GM18873 (cell line): ENCODE measurements around the gene ZNF286A.
"Not testable (repeated sequence)": the region's sequence is repeated elsewhere in the genome, so short reads cannot be mapped to it uniquely, and the experiment has no call there.

Experiments used
- ATAC-seq: cut with Tn5 transposase; IDR thresholded peaks from one replicate; pipeline ENCODE4 v1.9.1; 2021; ENCODE audit warnings: mild to moderate bottlenecking, moderate library complexity, moderate number of reproducible peaks; ENCODE audit not compliant: unreplicated experiment, low FRiP score

Gene ZNF286A

GRCh38 chr17:15687494-15687893 is 12.1 kb upstream of the ZNF286A start:
- ATAC-seq = not testable (repeated sequence)

DNA sequence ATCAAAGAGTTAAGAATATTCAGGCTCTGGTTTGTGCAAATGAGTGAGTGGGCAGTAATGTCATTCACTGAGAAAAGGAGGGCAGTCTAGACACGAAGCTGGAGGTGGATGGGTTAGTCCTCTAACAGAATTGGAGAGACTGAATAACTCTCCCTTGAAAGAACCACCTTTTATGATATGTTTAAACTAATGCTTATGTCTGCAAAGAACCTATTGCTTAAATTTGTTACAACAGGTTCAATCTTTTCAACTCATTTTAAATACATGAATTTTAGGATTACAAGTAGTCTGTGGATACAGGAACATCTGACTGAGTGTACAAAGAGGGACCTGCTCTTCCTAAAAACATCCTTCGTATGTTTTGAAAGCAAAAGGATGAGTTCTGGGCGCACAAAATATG is 585 bp upstream of the ZNF286A start:
- ATAC-seq = not testable (repeated sequence)

DNA sequence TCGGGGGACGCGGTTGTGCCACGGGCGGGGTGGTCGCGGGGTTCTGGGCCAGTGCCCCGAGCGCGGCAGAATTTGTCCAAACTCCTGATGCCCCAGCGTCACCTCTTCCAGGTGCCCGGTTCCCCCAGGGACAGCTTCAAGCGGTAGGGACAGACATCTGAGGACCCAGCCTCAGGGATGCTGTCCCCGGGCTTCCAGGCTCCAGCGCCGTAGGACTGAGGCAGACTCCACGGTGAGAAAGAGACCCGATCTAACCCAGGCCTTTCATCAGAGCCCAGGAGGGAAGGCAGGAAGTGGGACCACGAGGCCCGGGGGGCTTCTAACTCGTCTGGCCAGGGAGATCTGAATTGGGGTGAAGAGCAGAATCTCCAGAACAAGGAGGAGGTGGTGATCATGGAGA is 385 bp downstream of the ZNF286A start:
- not testable (repeated sequence) for ATAC-seq

- not testable (repeated sequence) for ATAC-seq
Measured at GRCh38 chr17:15704239-15704638, 4.7 kb downstream of the ZNF286A start.

- ATAC-seq = not testable (repeated sequence)
Measured at GRCh38 chr17:15704813-15705212, 5.3 kb downstream of the ZNF286A start.

GRCh38 chr17:15708879-15709278 is 9.3 kb downstream of the ZNF286A start:
- not testable (repeated sequence) for ATAC-seq

DNA sequence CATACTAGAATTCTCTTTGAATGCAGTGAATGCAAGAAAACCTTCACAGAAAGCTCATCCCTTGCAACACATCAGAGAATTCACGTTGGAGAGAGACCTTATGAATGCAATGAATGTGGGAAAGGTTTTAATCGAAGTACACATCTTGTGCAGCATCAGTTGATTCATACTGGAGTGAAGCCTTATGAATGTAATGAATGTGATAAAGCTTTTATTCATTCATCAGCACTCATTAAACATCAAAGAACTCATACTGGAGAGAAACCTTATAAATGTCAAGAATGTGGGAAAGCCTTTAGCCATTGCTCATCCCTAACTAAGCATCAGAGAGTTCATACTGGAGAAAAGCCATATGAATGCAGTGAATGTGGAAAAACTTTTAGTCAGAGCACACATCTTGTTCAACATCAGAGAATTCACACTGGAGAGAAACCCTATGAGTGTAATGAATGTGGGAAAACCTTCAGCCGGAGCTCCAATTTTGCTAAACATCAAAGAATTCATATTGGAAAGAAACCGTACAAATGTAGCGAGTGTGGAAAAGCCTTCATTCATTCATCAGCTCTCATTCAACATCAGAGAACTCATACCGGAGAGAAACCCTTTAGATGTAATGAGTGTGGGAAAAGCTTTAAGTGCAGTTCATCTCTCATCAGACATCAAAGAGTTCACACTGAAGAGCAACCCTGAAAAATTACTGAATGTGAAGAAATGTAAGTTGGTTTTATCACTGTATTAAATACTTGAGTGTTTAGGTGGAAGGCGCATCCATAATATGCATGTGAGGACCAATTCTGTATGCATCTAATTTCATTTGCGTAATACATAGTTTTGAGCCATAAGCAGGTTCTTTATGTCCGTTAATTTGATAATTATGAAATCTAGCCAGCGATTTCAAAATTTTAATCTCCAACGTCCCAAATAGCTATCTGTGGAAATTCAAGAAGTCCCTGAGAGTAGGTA is 17.3 kb downstream of the ZNF286A start:
- not testable (repeated sequence) for ATAC-seq

DNA sequence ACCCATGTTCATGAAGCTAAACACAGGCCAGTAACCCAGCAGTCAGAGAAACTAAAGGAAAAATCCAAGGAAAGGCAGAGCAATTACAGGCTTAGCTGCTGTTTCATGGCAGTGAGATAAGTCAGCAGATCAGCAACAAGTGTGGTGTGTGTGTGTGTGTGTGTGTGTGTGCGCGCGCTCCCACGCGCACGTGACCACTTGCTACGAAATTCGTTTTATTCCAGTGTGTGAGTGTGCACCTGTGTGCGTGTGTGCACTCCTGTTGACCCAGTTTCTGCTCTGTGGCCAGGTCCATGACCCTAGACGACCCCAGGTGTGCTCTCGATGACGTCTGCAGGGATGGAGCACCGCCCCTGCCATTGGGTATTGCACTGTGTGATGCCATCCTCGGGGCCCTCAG is 31.0 kb downstream of the ZNF286A start:
- not testable (repeated sequence) for ATAC-seq

DNA sequence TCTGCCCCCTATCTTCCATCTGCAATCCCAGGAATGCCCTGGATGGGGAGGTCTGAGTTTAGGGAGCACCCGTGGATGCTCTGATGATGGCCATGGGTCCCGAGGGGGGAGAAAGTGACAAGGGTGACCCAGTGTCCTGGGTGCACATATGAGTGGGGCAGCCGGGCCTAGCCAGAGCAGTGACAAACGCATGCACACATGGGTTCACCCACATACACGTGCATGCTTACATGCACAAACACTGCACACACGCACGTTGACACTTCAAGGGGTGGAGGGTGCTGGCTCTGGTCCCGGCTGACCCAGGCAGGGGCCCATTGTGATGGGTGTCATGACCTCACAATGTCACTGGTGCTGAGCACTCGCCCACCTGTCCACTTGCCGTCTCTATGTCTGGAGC is 32.3 kb downstream of the ZNF286A start, which contains the start of gene TBC1D26:
Gene TBC1D26 (plus strand): TSS at position 384 of the 400 bp plus-strand sequence. CDS start 3,066 bp downstream, outside the sequence.
- not testable (repeated sequence) for ATAC-seq

GRCh38 chr17:15733174-15733789 is 33.7 kb downstream of the ZNF286A start:
- not testable (repeated sequence) for ATAC-seq

GRCh38 chr17:15736578-15736977 is 37.0 kb downstream of the ZNF286A start:
- not testable (repeated sequence) for ATAC-seq

DNA sequence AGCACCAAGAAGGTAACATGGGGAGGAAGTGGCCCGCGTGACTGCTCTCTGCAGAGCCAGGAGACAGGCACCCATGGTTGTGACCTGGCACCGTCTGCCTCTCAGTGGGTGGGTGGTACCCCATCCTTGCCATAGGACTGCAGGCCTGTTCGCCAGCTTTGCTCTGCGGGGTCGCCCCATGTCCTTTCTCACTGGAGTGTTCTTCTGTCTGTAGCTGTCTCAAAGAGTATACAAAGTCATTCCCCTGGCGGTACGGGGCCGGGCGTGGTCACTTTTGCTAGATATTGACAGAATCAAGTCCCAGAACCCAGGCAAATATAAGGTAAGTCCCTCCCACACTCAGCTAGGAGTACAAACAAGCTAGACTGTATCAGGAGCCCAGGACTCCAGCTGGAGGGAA is 38.5 kb downstream of the ZNF286A start:
- no peak for ATAC-seq

DNA sequence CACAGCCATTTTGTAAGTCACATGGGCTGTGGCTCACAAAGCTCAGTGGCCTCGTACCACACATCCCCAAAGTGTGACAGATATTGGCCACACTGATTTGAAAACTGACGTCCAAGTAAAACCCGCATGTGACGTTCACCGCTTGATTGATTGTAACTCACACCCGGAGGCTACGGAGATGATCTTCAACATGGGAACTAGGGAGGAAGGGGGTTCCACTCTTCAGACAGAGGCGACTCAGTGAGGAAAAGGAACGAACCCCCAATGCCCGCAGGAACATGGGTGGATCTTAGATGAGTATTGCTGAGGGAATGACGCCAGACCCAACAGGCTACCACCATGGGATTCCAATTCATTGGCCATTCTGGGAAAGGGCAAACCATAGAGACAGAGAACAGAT is 39.7 kb downstream of the ZNF286A start:
- ATAC-seq = not testable (repeated sequence)

DNA sequence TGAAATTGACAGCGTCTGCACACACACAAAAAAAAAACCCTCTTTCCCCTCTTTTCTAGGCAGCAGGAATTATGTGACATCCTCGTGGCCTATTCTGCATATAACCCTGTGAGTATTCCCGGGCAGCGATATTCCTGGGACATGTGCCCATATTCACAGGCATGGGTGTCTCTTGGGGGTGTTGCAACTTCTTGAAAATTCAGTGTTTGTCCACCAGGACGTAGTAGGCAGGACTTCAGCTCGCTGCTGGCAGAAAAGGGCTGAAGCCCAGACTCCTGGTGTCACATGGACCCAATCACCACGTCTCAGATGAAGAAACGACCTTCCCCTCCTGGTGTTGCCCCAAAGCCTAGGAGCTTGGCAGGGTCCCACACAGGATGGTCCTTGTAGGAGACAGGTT is 40.5 kb downstream of the ZNF286A start:
- ATAC-seq = not testable (repeated sequence)

GRCh38 chr17:15740570-15741120 is 41.1 kb downstream of the ZNF286A start:
- ATAC-seq = no peak

GRCh38 chr17:15741624-15742023 is 42.1 kb downstream of the ZNF286A start:
- ATAC-seq = no peak

DNA sequence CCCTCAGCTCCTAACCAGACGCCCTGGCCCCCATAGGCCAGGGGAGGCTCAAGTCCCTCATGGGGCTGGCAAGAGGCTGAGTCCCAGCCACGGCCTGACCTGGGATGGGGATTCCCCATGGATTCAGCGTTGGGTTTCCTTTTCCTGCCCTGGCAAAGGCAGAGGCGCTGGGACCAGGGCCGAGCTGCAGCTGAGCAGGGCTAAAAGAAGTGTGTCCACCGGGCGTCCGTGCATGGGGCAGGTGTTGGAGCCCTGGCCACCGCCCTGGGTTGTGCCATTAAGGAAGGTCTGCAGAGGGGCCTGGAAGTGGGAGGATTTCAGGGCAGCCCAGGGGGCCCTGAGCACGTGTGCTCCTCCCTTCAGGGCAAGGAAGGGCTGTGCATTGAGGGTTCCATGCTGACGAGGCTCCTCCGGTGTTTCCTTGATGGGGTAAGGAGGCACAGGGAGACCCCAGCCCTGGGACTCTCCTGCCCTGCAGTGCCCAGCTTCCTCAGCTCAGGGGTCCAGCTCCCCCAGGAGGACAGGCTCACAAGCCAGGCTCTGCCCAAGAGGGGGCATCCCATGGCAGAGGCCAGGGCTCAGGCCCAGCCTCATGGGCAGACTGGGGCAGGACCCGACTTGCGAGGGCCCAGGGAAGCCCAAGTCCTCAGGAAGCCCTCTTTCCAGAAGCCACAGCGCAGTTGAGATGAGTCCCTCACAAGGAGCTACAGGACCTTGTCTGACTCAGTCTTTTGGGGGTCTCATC is 42.7 kb downstream of the ZNF286A start:
- ATAC-seq = no peak

DNA sequence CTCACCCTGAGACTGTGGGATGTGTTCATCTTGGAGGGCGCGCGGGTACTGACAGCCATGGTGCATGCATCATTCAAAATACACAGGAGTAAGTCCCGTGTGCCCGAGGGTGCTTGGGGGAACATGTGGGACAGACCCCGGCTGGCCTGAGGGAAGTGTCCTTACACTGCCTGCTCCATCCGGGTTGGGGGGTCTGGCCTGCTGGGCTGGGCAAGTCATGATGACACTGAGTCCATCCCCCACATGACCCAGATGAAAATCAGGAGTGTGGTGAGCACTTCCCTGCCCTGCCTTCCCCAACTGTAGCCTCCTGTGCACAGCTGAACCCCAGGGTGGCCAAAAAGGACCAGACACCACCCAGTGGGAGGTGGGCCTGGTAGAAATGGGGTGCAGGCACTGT is 43.4 kb downstream of the ZNF286A start:
- ATAC-seq = no peak

DNA sequence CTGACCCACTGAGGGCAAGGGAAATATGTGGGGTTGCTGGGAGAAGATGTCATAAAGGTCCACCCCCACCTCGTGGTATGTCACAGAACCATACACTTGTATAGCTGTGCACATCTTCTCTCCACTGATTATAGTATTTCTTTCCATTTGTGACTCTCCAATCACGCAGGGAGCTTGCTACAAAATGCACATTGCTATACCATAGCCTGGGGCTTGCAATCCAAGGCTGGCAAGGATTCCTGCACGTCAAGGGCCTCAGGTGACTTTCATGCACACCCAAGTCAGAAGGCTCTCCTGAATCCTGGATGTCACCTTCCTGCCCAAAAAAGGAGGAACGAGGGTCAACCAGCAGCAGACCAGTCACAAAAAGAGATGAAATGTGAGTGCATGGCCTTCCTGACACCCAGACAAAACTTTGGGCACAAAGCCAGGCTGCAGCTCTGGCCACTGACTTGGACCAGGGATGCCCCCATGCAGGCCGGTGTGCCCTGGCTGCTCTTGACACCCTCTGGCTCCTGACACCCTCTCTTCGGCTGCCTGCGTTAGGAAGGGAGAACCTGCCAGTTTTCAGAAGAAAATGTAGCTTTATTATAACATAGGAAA is 44.6 kb downstream of the ZNF286A start:
- no peak for ATAC-seq

- ATAC-seq = no peak
Measured at GRCh38 chr17:15744885-15745284, 45.3 kb downstream of the ZNF286A start.
